Hematopoietic multipotent progenitor cell (in vitro differentiated cells): ENCODE data around the gene HIP1. TPM values are rescaled to one million over a fixed set of nuclear protein-coding genes. Genes with fewer than 3 reads are reported as not detected.
"Not testable (repeated sequence)": the region's sequence is repeated elsewhere in the genome, so short reads cannot be mapped to it uniquely, and the experiment has no call there.

ENCODE experiments used
- DNase-seq, 3 donors: peaks; one replicate each; pipeline ENCODE4 v3.0.0-alpha.2; 2011 to 2015; ENCODE audit warnings: low read depth in 2 of 3, low spot score in 2 of 3
- total RNA-seq: library from RNA; depleted of rRNA; stranded (reverse); fragments of >200 nt; gene quantifications from one replicate; pipeline ENCODE4 v1.2.3, GENCODE V29; 2012

Gene HIP1
- total RNA-seq, 1 donor = 19.4 TPM

DNA sequence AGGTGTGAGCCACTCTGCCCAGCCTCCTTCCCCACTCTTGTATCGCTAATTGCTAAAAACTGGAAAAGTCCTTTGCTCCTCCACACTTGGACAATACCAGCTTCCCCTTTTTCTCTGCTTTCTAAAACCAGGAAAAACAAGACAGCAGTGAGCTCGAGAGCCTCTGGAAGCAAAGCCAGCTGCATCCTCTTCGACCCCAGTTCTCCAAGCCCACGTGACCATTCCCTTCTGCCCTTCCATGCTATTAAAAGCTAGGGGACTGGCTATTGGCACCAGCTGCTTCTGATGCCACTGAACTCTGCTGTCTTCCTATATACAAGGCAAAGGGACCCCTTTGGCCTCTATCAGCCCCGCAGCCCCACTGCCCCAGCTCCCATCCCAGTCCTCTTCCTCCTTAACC, 154.4 kb downstream of the HIP1 start:
- no peak for DNase-seq

DNA sequence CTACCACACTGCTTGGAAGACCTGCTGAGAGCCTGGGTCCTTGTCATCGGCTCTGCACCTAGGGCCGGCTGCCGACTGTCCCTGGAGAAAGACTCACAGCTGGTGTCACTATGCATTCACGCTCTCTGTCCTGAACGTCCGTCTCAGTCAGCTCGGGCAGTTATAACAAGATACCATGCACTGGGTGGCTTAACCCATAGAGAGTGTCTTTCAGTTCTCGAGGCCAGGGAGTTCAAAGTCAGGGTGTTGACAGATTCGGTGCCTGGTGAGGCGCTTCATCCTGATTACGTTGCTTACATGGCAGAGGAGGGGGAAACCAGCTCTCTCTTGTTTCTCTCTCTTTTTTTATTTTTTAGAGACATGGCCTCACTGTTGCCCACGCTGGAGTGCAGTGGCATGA, 155.5 kb downstream of the HIP1 start:
- DNase-seq = no peak

DNA sequence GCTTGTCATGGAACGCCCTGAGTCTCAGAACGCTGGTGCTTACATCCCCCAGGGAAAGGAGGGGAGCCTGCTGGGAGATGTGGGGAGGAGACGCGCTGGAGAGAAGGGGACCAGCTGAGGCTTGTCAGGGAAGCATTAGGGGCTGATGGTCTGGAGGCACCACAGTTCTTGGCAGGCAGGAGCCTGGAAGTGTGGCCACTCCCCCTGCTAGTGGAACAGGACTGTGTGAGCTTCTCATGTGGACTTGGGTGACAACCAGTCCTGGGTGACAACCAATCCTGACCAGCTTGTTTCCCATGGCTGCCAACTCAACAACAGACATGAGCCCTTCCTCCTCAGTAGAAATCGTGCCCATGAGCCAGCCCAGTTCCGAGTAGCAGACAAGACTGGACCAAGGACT, 158.8 kb downstream of the HIP1 start:
- DNase-seq = no peak

DNA sequence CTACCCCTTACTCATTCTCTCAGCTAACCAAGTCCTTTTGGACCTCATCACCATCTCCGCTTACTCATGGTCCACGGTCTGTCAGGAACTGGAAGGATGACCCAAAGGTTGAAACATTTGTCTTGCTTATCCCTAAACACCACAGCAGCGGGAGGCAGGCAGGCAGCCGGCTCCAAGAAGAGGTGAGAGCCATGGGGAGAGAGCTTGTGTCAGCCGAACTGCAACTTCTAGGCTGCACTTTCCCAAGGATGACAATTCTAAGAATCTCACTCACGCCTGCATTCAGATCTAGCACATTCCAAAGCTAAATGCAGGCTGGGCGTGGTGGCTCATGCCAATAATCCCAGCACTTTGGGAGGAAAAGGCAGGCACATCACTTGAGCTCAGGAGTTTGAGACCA, 160.7 kb downstream of the HIP1 start:
- DNase-seq = no peak

DNA sequence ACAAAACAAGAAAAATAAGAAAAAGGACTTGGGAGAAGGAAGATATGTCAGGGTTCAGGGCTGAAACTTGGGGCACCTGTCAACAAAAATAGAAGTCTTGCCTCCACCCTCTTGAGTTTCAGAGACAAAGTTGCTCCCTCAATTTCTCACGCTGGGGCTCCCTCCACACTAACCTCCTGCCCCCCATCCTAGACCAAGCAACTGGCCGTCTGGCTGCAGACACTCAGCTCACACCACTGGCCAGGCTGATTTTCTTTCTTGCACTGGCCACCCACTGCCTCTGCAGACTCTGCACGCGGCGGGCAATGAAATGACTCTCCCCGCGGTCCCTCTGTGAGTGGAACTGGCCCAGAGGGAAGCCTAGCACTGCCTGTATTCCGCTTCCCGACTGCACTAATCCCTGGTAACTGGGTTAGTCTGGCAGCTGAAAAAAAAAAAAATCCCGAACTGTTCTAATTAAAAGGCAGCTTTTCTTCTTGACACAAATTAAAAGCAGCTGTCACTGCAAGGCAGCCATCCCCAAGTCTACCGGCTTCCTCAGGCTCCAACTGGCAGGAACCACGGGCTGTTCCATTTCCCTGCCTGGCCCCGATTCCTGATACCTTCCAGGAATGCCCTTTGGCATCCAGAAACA, 163.1 kb downstream of the HIP1 start:
- DNase-seq = no peak

DNA sequence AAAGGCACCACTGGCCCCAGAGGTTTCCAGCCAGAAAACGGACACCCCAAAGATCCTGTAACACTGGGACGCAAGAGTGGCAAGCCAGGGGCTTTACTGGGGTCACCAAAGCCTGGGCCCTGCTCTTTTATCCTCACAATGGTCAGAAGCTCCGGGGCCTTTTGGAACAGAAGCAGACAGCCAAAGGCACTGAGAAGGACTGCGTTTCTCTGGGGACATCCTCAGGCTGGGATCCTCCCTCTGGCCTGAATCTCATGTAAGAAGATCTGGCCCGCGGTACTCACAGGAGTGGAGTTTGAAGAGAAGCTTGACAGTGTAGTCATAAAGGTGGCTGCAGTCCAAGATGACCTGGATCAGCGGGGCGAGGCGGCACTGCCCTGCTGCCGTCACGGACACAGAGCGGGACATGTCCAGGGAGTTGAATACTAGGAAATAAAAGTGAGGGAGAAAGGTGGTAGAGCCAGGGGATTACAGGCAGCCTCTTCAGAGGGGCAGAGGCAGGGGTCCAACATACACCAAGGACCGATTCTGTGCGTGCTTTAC, 165.2 kb downstream of the HIP1 start:
- no peak for DNase-seq

DNA sequence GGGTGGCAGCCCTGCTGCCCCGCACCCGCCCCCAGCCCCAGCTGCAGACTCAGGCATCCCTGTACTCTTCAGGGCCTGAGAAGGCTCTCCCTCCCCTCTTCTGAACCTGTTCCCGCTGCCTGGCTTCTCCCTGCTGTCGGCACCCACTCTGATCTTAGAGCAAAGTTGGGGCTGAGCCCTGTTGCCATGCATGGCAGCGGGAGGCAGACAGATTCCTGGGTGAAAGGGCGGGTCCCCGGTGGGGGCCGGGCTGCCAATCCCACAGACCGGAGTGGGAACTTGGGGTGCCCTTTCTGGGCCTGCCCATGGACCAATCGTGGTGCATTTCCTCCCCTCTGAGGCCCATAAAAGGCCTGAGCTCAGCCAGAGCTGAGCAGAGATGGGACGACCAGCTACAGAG, 165.9 kb downstream of the HIP1 start:
- DNase-seq = no peak

DNA sequence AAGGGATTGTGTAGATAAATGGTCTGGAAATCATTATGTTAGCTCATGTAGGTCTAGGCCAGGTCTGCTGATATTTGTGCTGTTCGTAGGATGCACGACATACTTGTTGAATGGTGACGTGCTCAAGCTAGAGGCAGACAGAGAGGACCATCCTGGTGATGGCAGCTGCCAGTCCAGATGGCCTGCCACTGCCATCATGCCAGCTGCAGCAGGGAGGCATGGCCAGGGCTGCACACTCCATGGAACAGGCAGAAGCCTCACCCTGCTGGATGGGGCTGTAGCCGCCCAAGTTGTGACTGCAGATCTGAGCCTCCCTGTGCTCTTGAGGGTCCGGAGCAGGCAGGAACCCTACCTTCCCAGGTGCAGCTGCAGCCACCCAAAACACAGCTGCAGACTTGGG, 166.3 kb downstream of the HIP1 start:
- no peak for DNase-seq

DNA sequence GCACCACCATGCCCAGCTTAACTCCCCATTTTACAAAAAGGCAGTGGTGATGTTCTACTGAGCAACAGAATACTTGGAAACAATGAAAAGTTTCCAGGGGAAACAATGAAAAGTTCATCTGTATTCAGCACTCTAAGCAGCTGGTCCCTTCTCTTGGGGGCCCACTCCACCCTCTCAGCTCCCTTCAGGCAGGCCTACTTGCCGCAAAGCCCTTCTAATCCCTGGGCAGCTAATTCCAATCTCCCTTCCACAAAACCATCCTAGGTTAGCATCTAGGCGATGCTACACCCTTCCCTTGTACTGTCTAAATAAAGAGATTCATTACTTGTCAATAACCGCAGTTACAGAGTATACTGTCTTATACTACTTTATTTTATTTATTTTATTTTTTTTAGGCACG, 167.5 kb downstream of the HIP1 start:
- no peak for DNase-seq

DNA sequence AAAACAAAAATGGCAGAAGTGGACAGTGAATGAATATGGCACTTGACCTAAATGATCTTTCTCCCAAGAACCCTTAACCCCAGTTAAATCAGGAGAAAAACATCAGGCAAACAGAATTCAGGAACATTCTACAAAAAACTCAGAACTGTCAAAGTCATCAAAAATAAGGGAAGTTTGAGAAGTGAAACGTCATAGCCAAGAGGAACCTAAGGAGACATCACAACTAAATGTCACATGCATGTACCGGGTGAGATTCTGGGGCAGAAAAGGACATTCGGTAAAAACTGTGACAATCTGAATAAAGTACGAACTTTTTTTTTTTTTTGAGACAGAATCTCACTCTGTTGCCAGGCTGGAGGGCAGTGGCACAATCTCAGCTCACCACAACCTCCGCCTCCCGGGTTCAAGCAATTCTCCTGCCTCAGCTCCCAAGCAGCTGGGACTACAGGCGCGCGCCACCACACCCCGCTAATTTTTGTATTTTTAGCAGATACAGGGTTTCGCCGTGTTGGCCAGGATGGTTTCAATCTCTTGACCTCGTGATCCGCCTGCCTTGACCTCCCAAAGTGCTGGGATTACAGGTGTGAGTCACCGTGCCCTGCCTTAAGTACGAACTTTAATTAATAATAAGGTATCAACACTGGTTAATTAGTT, 169.0 kb downstream of the HIP1 start:
- peak in 2 of 3 donors; percentile 47 to 72 for DNase-seq

DNA sequence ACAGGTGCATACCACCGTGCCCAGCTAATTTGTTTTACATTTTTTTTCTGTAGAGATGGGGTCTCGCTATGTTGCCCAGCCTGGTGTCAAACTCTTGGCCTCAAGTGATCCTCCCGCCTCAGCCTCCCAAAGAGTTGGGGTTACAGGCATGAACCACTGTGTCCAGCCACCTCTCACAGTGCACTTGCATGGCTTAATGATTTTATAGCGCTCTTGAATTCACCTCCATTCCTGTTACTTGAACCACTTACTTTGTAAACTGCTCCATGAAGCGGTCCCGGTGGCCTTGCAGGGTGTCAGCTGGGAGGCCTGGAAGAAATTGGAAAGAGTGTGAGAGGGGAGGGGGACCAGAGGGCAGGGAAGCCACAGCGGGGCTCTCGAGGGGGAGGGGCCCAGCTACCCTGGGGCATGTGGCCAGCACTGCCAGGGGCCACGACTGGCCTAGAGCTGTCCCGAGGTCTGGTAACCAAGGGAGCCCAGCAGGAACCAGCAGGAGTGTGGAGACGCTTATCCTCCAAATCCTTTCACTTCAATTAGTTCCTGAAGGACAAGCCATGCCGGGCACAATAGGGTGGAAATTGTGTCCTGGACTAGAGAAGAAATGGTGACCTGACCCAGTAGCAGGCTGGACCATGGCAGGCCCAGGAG, 170.7 kb downstream of the HIP1 start:
- DNase-seq = no peak

DNA sequence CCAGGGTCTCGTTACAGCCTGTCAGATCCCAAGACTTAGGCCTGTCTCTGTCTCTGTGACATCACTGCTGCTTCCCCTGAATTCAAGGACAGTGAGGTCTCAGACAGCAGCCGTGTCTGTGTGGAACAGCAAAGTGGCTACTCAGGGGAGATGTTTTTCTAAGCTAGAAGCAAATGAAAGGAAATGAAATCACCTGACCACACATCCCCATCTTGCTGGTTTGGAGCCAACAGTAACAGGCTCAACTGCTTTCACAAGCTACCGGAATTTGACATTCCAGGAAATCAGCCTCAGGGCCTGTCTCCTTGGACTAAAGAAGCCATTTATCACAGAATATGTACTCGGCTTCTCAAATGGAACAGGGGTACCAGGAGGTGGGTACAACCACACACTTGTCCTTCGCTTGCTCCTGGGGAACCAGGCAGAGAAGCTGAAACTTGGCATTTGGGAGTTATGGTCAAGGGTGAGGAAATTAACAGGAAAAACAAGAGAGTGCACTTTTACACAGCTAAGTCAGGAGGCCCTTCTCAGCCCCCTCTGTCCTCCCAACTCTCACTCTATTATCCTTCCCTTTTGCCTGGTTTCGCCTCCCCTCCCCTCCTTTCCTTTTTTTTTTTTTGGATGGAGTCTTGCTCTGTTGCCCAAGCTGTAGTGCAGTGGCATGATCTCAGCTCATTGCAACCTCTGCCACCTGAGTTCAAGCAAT, 173.5 kb downstream of the HIP1 start:
- peak in 2 of 3 donors; percentile 60 to 75 for DNase-seq

DNA sequence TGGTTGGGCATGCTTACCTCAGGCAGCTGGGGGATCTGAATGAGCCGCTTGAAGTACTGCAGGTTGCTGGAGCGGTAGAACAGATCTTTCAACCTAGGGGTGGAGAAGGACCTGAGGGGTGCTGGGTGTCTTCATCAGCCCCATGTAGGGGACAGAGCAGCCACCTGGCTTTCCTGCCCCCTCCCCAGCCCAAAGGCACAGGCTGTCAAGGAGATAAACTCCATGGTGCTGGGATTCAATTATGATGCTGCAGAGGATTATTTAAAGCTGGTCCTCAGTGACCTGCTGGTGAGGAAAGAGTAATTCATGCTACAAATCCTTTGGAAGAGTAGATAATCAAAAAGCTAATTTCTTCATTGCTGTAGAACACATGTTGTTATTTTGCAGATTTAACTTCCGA, 175.6 kb downstream of the HIP1 start:
- no peak for DNase-seq

DNA sequence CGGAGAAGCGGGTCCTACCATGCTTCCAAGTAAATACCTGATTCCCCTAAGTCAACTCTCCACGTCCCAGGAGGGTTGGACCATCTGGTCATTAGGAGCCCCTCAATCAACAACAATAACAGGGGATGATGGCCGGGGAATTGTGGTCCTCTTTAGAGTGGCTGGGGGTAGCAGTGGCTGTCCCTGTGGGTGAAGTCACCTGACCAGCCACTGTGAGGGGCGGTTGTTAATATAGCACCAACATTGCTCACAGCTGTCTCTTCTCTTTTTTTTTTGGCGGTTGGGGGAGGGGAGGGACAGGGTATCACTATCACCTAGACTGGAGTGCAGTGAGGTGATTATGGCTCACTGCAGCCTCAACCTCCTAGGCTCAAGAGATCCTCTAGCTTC, 178.8 kb downstream of the HIP1 start:
- no peak for DNase-seq

DNA sequence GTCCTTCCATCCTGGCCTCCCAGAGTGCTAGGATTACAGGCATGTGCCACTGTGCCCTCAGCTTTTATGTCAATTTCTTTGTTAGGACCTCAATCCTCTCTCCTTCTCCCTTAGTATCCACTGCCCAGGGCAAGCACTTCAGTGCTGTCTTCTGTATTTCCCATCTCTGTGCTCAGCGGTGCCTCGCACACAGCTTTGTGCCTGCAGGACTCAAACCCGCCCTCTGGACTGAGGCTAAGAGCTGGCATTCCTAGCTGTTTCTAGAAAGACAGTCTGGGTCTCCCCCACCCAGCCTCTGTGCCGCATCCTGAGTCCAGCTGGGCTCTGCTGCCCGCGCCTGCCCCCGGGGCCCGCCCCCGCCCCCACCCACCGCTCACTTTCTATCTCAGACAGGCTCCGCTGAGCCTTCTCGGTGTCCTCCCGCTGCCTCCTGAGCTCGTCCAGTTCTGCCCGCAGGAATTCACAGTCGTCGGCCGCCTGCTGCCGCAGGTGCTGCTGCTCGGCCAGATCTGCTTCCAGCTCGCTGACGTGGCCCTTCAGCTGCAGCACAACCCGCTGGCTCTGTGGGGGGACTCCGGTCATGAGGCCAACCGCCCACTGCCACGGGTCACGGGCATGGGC, 179.3 kb downstream of the HIP1 start:
- no peak for DNase-seq

DNA sequence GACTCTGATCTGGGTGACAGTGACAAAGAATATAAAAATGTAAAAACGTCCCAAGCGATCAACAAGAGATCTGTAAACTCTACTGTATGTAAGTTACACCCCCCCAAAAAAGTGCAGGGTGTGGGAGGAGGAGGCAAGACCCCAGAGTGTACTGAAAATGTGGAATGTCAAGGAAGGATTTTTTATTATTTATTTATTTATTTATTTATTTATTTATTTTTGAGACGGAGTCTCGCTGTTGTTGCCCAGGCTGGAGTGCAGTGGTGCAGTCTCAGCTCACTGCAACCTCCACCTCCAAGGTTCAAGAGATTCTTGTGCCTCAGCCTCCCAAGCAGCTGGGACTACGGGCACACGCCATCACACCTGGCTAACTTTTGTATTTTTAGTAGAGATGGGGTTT, 181.9 kb downstream of the HIP1 start:
- not testable (repeated sequence) for DNase-seq

DNA sequence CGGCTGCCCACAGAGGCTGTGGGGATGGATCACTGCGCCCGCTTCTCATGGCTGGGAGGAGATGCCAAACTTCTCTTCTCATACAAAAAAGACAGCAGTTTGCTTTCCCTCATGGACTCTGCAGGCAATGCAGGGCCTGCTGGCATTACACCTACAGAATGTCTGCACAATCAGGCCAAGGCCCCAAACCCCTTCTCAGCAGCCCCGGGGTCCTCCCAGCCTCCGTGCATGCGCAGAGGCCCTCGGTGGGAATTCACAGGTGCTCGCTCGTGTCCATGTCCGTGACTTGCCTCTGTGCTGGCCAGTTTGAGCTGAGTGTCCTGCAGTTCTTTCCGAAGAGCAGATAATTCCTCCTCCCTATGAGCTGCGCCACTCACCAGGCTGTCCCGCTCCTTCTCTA, 183.0 kb downstream of the HIP1 start:
- DNase-seq = no peak

DNA sequence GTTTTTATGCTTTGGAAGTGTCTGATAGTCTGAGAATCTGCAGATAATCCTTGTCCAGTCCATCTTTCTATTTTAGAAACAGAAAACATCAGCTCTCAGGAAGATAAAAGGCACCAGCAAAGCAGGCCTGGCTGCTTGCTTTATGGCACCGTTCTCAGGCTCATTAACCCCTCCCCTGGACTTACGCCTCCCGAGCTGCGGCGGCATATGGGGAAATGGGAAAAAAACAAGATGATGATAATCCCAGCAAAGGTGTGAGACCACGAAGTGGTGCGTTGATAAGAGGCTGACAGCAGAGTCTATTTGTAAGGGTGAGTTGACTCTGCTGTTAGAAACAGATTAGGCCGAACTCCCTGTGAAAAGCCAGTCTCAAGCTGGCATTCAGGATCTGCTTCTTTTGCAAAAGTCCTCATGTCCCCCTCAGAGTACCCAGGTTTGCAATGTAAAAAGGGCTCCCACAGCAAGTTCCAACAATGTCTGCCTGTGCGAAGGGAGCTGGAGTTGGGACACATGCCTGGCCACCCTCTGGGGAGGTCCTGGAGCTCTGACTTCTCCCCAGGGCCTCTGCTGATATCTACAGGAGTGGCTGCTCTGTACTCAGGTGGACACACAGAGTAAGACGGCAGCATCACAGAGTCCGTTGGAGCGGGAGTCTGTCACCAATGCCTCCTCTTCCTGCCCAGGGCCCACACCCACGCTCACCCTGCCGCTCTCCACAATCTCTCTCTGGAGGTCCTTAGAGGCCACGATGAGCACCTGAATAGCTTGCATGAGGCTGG, 192.3 kb downstream of the HIP1 start:
- no peak for DNase-seq

DNA sequence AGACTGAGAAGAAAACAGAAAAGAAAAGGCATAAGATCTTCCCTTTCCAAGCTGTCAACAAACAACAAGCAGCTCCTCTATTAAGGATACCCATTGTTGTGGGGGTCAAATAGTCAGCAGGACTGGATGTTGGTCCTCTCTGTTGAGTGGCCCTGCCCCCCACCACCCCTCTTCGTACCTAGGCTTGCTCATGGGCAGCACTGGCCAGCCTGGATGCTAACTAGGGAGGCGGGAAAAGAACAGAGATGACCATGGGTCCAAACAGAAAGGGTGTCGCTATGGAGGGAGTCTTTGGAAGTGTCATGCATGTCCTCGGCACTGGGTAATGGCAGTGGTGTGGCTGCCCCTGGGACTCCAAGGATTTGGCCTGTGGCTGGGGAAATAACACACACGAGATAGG, 201.0 kb downstream of the HIP1 start:
- no peak for DNase-seq

DNA sequence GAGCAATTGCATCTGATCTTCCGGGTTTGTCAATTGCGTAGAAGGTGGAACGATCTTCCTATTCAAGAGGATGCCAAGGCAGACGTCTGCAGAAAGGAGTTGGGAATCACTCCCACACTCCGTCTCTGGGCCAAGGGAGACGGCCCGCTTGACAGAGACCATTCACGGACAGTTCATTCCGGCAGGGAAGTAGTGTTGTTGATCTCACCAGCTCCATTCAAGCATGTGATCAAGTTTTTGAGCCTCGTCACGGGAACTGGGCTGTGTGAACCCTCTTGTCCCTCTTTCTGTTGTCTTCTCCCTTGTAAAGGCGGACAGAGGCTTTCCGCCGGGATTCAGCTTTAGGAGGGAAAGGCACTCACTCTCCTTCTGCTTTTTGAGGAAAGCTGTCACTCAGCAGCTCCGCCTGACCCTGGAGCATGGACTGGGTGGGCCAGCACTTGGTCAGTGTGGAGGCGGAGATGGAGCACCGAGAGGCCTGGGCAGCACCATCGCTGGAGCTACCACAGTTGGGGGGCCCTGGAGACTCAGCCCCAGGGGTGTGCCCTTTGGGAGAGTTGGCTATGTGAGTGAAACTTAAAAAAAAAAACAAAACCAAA, 201.7 kb downstream of the HIP1 start:
- DNase-seq = no peak
